GM21360 (cell line): ENCODE measurements around the gene IER3.

Source experiments
- ATAC-seq: cut with Tn5 transposase; IDR thresholded peaks from one replicate; pipeline ENCODE4 v1.9.1; 2021; ENCODE audit warnings: mild to moderate bottlenecking, moderate library complexity; ENCODE audit not compliant: unreplicated experiment

The IER3 gene

GRCh38 chr6:30709101-30709868 lies 35.1 kb downstream of the IER3 start:
- no peak for ATAC-seq

GRCh38 chr6:30707281-30707850 lies 37.0 kb downstream of the IER3 start:
- ATAC-seq: no peak

- no peak for ATAC-seq
Observed at GRCh38 chr6:30705620-30706019, 38.7 kb downstream of the IER3 start.

- no peak for ATAC-seq
Observed at GRCh38 chr6:30703821-30704220, 40.5 kb downstream of the IER3 start.

- no peak for ATAC-seq
Observed at GRCh38 chr6:30703011-30703410, 41.3 kb downstream of the IER3 start.

- ATAC-seq: no peak
Observed at GRCh38 chr6:30700340-30700739, 44.0 kb downstream of the IER3 start.

- ATAC-seq: no peak
Observed at GRCh38 chr6:30696432-30696831, 47.9 kb downstream of the IER3 start.
